ENCODE measurements around the gene NRCAM. TPM values are rescaled to one million over a fixed set of nuclear protein-coding genes. Genes with fewer than 3 reads are reported as not detected.

The NRCAM gene
- total and polyA plus RNA-seq, 2 of the 13 experiments (the other 11 are each of a cell fraction or from before 2014, with no cell fraction given) = 0.31 to 0.33 TPM

GRCh38 chr7:108358553-108358952, 97.7 kb downstream of the NRCAM start (continued):
- TF ChIP-seq ZNF3 (CRISPR knock-in tag; IDR thresholded peaks at IDR 0.05) = no peak
- no peak for TF ChIP-seq ZNF737 (CRISPR knock-in tag; IDR thresholded peaks at IDR 0.05; ENCODE audit: borderline replicate concordance)
- no peak for TF ChIP-seq FIP1L1 (IDR thresholded peaks at IDR 0.05; ENCODE audit: borderline replicate concordance, insufficient read depth, low read depth, low read length)
- no peak for TF ChIP-seq SATB2 (CRISPR knock-in tag; IDR thresholded peaks at IDR 0.05)
- TF ChIP-seq ZNF710 (CRISPR knock-in tag; IDR thresholded peaks at IDR 0.05; ENCODE audit: borderline replicate concordance) = no peak
- no peak for TF ChIP-seq BRF2 (CRISPR knock-in tag; IDR thresholded peaks at IDR 0.05)
- no peak for TF ChIP-seq JARID2 (CRISPR knock-in tag; IDR thresholded peaks at IDR 0.05; ENCODE audit: insufficient replicate concordance)
- TF ChIP-seq GTF2F1 (IDR thresholded peaks at IDR 0.05; ENCODE audit: low read length) = no peak
- no peak for TF ChIP-seq TERF1 (CRISPR knock-in tag; IDR thresholded peaks at IDR 0.05)
- no peak for TF ChIP-seq RORA (CRISPR knock-in tag; IDR thresholded peaks at IDR 0.05)
- TF ChIP-seq TARDBP (CRISPR knock-in tag; IDR thresholded peaks at IDR 0.05) = peak; percentile 83; the same call in 1 of the 2 replicates
- no peak for TF ChIP-seq ZSCAN20 (CRISPR knock-in tag; IDR thresholded peaks at IDR 0.05; ENCODE audit: borderline replicate concordance)
- TF ChIP-seq HOXA3 (CRISPR knock-in tag; IDR thresholded peaks at IDR 0.05) = peak; percentile 65
- no peak for TF ChIP-seq PHF5A (CRISPR knock-in tag; IDR thresholded peaks at IDR 0.05; ENCODE audit: low read depth, unreplicated experiment)
- no peak for TF ChIP-seq ZNF563 (CRISPR knock-in tag; IDR thresholded peaks at IDR 0.05)
- TF ChIP-seq HOXA9 (CRISPR knock-in tag; IDR thresholded peaks at IDR 0.05; ENCODE audit: borderline replicate concordance) = no peak
- TF ChIP-seq ZBED4 (CRISPR knock-in tag; IDR thresholded peaks at IDR 0.05; ENCODE audit: borderline replicate concordance) = no peak
- TF ChIP-seq ETV6 (CRISPR knock-in tag; conservative IDR thresholded peaks at IDR 0.05) = no peak
- TF ChIP-seq ZFP82 (CRISPR knock-in tag; IDR thresholded peaks at IDR 0.05; ENCODE audit: borderline replicate concordance) = no peak
- TF ChIP-seq MED1 (CRISPR knock-in tag; IDR thresholded peaks at IDR 0.05) = peak; percentile 85
- TF ChIP-seq HOXA5 (CRISPR knock-in tag; IDR thresholded peaks at IDR 0.05) = no peak
- TF ChIP-seq ZNF224 (CRISPR knock-in tag; IDR thresholded peaks at IDR 0.05) = no peak

Data from HepG2 (cell line).